Activated B cell treated with CpG ODN at 0.5 μM for 24 hours (primary cell): Measurements from ENCODE around the gene AFF4. TPM values are rescaled to one million over a fixed set of nuclear protein-coding genes. Genes with fewer than 3 reads are reported as not detected.

Experiments used
- ATAC-seq: fragments of 200-7000 bp; cut with Tn5 transposase; one replicate; pipeline ENCODE4 v1.10.0; 2021; ENCODE audit warnings: low read depth, mild to moderate bottlenecking, moderate library complexity
- CTCF ChIA-PET: fragments of 350-600 bp; sonication (Branson Sonifier 250); formaldehyde crosslinking; loops from one replicate; lab custom pipeline; 2021; ENCODE audit warnings: antibody characterized with exemption; lab: Charles Lee
- POLR2A ChIA-PET: fragments of 350-600 bp; sonication (Branson Sonifier 250); formaldehyde crosslinking; loops from one replicate; lab custom pipeline; 2021; ENCODE audit warnings: antibody characterized with exemption; lab: Charles Lee
- DNase-seq: peaks from one replicate; pipeline ENCODE4 v3.0.0; 2022
- H3K27ac Mint-ChIP-seq: one replicate; pipeline ENCODE4 v1.8.0; 2020; ENCODE audit warnings: mixed read lengths
- H3K27me3 Mint-ChIP-seq: one replicate; pipeline ENCODE4 v1.8.0; 2021; ENCODE audit warnings: mixed read lengths
- H3K36me3 Mint-ChIP-seq: one replicate; pipeline ENCODE4 v1.8.0; 2021; ENCODE audit warnings: low read depth, mixed read lengths
- H3K4me1 Mint-ChIP-seq: one replicate; pipeline ENCODE4 v1.8.0; 2021; ENCODE audit warnings: mixed read lengths
- H3K4me3 Mint-ChIP-seq: one replicate; pipeline ENCODE4 v1.8.0; 2020; ENCODE audit warnings: mild to moderate bottlenecking, mixed read lengths
- H3K9me3 Mint-ChIP-seq: one replicate; pipeline ENCODE4 v1.8.0; 2020; ENCODE audit warnings: mixed read lengths
- intact Hi-C: fragments of 100-400 bp; cut with micrococcal nuclease; formaldehyde crosslinking; loops from one replicate; pipeline ENCODE4 v1.15.1; 2024
- total RNA-seq: library from RNA; stranded (reverse); gene quantifications from 2 replicates; pipeline ENCODE4 v1.2.3, GENCODE V29; 2022
- TF ChIP-seq, protein P1 (sequence below): fragments of 200-600 bp; IDR thresholded peaks from one replicate; pipeline ENCODE4 v1.8.0; 2022; ENCODE audit warnings: antibody characterized with exemption, mild to moderate bottlenecking

AFF4 gene
- total RNA-seq, 1 donor from 2014 or later, result 51.8 TPM

DNA sequence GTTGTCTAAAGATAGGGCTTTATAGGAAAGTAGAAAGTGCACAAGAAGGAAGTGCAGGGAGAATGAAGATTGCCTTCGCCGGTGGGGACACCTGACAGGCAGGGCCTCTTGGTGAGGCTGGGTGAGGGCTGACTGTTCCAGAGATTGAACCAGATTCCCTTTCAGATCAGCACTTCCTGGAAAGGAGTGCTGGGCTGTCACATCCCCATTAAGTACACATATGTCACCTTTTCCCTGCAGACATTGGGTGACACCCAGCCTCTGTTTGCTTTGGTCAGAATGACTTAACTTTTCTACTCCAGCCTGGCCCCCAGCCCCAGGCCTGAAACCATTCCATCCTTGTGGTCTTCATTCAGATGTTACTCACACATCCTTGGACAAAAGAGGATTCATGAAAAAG lies 125.6 kb downstream of the AFF4 start:
- ATAC-seq (no peak), DNase-seq (no peak)
- CTCF ChIA-PET, result no interaction called here
- H3K4me3 Mint-ChIP-seq, result no peak overlapping the region
- POLR2A ChIA-PET, result no interaction called here
- no peaks in the 10 kb centered on the region for H3K27me3 Mint-ChIP-seq
- TF ChIP-seq, protein P1, sequence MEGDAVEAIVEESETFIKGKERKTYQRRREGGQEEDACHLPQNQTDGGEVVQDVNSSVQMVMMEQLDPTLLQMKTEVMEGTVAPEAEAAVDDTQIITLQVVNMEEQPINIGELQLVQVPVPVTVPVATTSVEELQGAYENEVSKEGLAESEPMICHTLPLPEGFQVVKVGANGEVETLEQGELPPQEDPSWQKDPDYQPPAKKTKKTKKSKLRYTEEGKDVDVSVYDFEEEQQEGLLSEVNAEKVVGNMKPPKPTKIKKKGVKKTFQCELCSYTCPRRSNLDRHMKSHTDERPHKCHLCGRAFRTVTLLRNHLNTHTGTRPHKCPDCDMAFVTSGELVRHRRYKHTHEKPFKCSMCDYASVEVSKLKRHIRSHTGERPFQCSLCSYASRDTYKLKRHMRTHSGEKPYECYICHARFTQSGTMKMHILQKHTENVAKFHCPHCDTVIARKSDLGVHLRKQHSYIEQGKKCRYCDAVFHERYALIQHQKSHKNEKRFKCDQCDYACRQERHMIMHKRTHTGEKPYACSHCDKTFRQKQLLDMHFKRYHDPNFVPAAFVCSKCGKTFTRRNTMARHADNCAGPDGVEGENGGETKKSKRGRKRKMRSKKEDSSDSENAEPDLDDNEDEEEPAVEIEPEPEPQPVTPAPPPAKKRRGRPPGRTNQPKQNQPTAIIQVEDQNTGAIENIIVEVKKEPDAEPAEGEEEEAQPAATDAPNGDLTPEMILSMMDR, result no peak
- intact Hi-C loops, result no loop called here
- H3K36me3 Mint-ChIP-seq, result no peaks in the 10 kb centered on the region
- peaks cover 2% of the 10 kb centered on the region for H3K9me3 Mint-ChIP-seq
- no peak overlapping the region for H3K27ac Mint-ChIP-seq
- H3K4me1 Mint-ChIP-seq, result no peaks in the 10 kb centered on the region

DNA sequence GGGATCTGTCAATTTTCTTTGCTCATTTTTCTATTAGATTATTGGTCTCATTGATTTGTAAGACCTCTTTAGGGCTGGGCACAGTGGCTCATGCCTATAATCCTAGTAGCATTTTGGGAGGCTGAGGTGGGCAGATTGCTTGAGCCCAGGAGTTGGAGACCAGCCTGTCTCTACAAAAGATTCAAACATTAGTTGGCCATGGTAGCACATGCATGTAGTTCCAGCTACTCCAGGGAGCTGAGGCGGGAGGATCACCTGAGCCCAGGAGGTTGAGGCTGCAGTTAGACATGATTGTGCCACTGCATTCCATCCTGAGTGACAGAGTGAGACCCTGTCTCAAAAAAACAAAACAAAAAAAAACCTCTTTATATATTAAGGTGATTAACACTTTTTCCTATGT lies 126.6 kb downstream of the AFF4 start:
- DNase-seq (no peak), ATAC-seq (no peak)
- peaks cover 2% of the 10 kb centered on the region for H3K9me3 Mint-ChIP-seq
- H3K4me1 Mint-ChIP-seq, result no peaks in the 10 kb centered on the region
- H3K36me3 Mint-ChIP-seq, result no peaks in the 10 kb centered on the region
- no peak overlapping the region for H3K27ac Mint-ChIP-seq
- CTCF ChIA-PET, result no interaction called here
- TF ChIP-seq, protein P1, result no peak
- intact Hi-C loops, result no loop called here
- POLR2A ChIA-PET, result no interaction called here
- H3K4me3 Mint-ChIP-seq, result no peak overlapping the region
- H3K27me3 Mint-ChIP-seq, result no peaks in the 10 kb centered on the region

DNA sequence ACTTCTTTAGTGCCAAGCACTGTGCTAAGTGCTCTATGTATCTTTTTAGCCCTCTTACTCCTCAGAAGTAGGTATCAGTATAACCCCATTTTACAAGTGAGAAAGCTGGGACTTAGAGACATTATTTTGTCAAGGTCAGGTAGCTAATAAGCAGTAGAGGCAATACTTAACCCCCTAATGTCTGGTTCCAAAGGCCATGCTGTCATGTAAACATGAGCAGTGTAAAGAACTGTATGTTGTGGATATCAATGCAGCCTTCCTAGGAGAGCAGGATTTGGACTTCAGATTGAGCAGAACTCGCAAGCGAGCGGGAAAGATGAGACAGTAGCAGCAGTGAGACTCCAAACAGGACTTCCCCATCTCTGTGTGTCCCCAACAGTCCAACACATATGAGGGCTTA lies 129.4 kb downstream of the AFF4 start:
- ATAC-seq, result no peak
- ChIA-PET POLR2A (no interaction called here), CTCF (interaction anchor here (0.6 to 2.5 kb wide), 3 partner anchors 13 to 284 kb away, joined by 3 to 9 read pairs (median 4); no protein-coding TSS in a partner anchor)
- Mint-ChIP-seq H3K4me3 (no peak overlapping the region), H3K27me3 (peaks cover 3% of the 10 kb centered on the region), H3K27ac (no peak overlapping the region), H3K9me3 (peaks cover 2% of the 10 kb centered on the region), H3K36me3 (no peaks in the 10 kb centered on the region), H3K4me1 (peaks cover 13% of the 10 kb centered on the region)
- intact Hi-C loops, result no loop called here
- no peak for DNase-seq
- TF ChIP-seq, protein P1, result no peak

DNA sequence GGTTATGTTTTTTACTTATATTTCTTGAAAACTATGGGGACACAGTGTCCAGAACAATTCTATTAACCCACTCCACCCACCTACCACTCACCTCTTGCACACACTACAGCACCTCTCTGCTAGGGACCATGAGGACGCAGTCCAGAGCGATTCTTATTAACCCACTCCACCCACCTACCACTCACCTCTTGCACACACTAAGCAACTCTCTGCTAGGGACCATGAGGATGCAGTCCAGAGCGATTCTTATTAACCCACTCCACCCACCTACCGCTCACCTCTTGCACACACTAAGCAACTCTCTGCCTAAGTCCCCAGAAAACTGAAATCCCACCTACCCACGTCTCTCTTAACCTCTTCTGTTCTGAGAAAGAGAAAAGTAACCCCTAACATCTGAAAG lies 130.8 kb downstream of the AFF4 start:
- CTCF ChIA-PET, result interaction anchor here (2.0 kb wide), 1 partner anchor 51 kb away, joined by 4 read pairs; no protein-coding TSS in a partner anchor
- H3K27ac Mint-ChIP-seq, result no peak overlapping the region
- intact Hi-C loops, result no loop called here
- no peak overlapping the region for H3K4me3 Mint-ChIP-seq
- POLR2A ChIA-PET, result no interaction called here
- ATAC-seq, result no peak
- no peak for DNase-seq
- H3K4me1 Mint-ChIP-seq, result peaks cover 14% of the 10 kb centered on the region
- TF ChIP-seq, protein P1, result no peak
- H3K27me3 Mint-ChIP-seq, result peaks cover 11% of the 10 kb centered on the region
- peaks cover 2% of the 10 kb centered on the region for H3K9me3 Mint-ChIP-seq
- no peaks in the 10 kb centered on the region for H3K36me3 Mint-ChIP-seq

DNA sequence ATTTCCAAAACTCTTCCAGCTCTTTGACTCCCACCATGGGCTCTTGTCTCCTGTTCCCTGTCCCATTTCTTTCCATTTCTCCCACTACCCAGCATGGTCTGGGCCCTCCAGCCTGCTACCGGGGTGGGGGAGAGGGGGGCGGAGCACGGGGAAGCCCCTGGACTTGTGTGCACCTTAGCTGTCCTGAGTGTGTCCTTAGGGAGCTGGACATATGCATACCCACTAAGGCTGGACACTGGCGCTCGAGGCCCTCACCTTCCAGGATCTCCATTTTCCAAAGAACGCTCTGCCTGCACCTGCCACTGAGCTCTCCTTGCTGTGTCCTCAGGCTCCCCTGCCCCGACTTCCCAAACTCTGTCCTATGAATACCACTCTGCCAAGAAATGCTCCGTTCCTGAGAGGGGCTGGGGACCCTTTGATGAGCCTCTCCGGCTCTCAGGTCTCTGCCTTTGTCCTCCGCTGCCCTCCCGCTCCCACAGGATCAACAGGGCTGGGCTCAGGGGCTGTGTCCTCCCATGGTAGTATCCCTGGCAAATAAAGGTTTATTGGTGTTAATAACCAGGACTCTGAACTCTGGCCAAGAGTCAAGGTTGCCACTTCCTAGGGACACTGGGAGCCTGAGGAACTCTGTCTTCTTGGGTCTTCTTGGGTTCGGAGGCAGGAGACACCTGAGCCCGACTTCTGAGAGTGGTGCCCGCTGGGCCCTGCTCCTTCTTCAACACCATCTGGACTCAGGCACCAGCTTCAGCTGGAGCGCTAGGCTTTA lies 132.2 kb downstream of the AFF4 start:
- Mint-ChIP-seq H3K27ac (no peak overlapping the region), H3K27me3 (peaks cover 22% of the 10 kb centered on the region), H3K4me1 (peaks cover 14% of the 10 kb centered on the region), H3K4me3 (peak overlapping the region; percentile 75), H3K9me3 (peaks cover 2% of the 10 kb centered on the region), H3K36me3 (no peaks in the 10 kb centered on the region)
- POLR2A ChIA-PET, result interaction anchor here (1.7 kb wide), 1 partner anchor 52 kb away, joined by 5 read pairs; no protein-coding TSS in a partner anchor
- TF ChIP-seq, protein P1, result no peak
- intact Hi-C loops, result loop anchor here (2.0 kb wide), 1 partner anchor 18 kb away; the partner anchor contains the start of gene SOWAHA
- no peak for ATAC-seq
- DNase-seq, result no peak
- CTCF ChIA-PET, result interaction anchor here (1.3 kb wide), 1 partner anchor 52 kb away, joined by 8 read pairs; no protein-coding TSS in a partner anchor
